ENCODE data around the gene GALNT10.

The GALNT10 gene

DNA sequence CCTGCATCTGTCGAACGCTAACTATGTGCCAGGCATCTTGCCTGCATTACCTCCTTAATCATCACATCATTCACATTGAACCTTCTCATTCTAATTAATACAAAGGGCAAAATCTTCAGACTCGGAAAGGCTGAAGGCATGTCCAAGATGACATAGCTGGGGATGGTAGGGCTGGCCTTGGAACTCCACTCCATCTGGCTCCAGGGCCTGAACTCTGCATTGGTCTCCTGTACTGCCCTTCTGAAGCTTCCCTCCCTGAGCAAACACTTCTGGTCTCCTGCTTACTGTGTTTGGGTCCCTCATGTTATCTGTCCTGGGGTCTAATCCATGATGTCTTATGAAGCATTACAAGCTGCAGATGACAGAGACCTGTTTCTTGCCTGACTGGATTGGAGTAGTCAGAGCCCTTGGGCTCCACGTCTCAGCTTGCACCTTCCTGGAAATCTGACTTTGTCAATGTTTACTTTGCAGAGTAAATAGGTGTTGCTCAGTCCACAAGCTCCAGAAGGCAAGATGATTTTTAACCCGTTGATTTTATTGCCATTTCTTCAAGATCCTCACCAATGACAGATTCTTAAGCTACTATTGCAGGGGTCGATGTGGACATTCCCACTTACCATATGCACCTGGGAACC, 106.1 kb downstream of the GALNT10 start:
- no peak for DNase-seq (ENCODE audit: low read depth)

- no peak for DNase-seq (ENCODE audit: low read depth)
These were observed 107.5 kb downstream of the GALNT10 start for GRCh38 chr5:154298065-154298464.

- DNase-seq (ENCODE audit: low read depth), result no peak
These were observed 109.8 kb downstream of the GALNT10 start for GRCh38 chr5:154300207-154300883.

DNA sequence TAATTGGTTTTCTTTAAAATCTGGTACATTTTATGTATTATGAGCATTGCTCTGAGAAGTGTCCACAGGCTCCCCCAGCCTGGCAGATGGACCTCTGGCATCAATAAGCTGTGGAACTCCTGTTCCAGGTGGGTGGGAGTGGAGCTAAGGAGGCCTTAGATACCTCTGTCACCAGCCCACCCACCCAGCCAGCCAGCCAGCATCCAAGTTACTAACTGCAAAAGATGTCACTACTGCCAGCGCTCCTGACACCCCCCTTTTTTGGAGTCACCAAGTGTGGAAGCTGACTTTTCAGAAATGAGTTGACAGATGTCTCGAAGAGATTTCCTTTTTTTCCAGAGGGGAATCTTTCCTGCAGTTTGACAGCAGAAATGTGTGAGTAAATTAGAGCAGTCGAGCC, 111.2 kb downstream of the GALNT10 start:
- DNase-seq (ENCODE audit: low read depth), result no peak

GRCh38 chr5:154302161-154302560, 111.6 kb downstream of the GALNT10 start:
- DNase-seq (ENCODE audit: low read depth), result no peak

DNA sequence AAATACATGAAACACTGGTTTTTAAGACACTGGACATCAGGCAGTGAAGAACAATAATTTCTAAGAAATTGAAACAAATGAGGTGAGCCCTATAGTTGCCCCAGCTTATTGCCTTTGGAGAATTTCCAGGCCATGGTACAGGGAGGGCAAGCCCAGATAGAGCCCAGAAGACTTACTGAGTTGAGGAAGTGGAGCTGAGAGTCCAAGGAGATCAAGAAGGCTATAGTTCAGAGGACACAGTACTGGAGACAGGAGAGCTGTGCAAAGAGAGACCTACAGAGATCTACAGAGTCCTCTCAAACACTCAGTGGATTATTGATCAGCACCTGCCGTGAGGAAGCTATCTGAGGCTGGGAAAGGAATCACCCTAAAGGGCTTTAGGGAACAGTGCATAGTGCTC, 112.6 kb downstream of the GALNT10 start:
- DNase-seq (ENCODE audit: low read depth), result no peak

DNA sequence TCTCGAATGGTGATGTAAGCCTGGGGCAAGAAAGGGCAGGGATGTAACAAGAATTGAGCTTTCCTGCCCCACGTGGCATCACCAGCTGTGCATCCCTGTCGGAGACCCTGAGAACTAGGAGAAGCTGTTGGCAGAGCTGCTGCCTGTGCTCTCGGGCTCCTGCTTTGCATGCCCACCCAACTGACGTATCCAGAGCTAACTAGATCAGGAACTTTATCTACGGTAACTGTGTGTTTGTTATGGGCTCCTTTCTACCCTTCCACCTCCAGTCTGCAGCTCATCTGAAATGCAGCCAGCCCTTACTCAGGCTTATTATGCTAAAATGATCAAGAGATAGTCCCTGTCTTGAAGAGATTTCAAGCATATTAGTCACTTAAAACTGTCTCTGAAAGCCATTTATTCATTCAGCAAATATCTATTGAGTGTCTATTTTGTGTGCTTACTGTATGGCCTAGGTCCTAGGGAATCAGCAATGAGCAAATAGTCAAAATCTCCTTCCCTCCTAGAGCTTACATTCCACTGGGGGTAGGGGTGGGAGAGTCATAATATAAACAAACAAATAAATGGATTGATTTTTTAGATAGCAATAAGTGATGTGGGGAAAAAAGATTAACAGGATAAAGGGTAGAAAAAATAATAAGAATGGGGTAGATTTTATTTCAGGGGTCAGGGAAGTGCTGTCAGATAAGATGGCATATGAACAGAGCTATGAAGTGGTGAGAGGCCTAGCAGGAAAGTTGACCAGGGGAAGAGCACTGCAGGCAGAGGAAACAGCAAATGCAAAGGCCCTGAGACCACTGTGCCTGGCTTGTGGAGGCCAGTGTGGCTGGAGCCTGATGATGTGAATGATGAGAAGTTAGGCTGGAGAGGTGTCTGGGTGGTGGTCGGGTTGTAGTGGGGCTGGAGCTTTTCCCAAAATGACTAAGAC, 118.2 kb downstream of the GALNT10 start:
- DNase-seq (ENCODE audit: low read depth), result peak; percentile 23

- DNase-seq (ENCODE audit: low read depth), result no peak
These were observed 118.8 kb downstream of the GALNT10 start for GRCh38 chr5:154309371-154309745.

GRCh38 chr5:154309805-154310204, 119.3 kb downstream of the GALNT10 start:
- DNase-seq (ENCODE audit: low read depth), result no peak

- no peak for DNase-seq (ENCODE audit: low read depth)
These were observed 120.8 kb downstream of the GALNT10 start for GRCh38 chr5:154311362-154311761.

DNA sequence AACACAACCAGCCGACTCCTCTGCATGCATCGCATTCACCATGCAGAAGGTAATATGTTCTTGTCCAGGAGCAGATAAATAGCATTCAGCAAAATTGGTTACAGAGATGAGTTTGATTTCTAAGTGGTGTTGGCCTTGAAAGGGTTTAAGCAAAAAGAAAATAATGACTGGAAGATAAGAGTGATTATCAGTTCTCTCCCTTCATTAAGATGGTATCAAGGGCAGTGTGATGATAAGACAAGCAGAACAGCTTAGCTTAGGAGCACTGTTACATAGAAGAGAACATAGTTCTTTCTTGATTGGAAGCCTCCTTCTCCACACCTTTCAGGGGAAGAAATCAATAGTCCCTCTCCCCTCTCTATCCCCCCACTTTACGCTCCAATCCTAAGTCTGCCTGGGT, 121.5 kb downstream of the GALNT10 start:
- DNase-seq (ENCODE audit: low read depth), result no peak

DNA sequence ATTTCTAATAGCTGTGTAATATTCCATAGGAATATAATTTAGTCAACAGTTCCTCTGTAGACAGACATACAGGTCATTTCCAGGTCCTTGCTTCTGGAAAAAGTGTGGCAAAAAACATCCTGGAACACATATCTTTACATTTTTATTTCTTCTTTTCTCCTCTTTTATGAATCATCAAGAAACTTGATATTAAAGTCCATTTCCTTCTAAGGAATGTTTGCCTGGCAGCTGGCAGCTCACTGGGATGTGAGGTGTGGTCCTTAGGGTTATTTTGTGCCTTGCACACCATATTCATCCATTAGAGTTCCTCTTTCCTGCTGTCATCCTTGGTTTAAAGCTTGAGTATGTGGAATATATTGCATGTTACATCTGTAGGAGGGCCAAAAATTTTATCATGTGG, 122.0 kb downstream of the GALNT10 start:
- DNase-seq (ENCODE audit: low read depth), result no peak

DNA sequence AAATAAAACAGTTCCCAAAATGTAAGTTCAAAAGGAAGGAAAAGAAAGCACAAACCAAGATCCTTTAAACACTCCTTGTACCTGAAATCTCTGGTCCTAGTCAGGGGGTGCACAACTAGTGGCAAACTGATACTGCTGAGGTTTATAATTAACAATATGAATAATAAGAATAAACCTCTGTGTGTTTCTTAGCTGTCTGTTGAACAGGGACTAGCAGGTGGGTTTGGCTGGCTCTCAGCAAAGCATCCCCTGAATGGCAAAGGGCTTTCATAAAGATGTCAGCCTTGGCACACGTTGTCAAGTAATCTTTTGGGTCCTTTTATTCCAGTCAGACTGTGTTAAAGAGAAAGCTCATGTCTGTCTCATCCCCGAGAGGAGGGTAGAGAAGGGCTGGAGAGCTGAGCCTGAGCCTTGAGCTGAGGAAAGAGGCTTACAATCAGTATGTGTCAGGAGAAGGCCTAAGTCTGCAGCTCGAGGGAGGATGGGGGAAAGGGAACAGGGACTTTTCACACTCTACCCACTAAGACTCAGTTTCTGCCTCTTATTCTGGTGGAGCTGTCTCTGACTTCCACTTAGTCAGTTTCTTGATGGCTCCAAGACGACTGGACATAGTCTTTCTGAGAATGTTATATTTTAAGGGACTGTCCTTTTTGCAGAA, 123.0 kb downstream of the GALNT10 start:
- no peak for DNase-seq (ENCODE audit: low read depth)

DNA sequence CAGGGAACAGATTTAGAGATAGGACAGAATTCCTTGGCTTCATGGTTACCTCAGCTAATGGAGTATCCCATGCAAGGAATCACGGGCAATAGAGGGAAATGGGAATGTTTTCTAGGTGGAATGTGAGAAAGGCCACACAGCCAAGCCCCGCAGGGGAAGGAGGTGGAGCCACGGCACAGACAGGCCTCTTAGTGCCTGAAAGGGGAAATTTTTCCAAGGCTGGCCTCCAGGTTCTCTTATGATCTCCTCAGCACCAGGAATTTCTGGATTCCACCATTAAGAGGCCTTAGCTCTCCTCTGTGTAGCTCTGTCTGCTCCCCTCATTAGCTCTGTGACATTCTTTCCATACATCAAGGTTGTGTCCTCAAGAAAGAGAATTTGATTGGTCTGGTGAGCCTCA, 124.7 kb downstream of the GALNT10 start:
- DNase-seq (ENCODE audit: low read depth), result no peak

GRCh38 chr5:154315756-154316155, 125.2 kb downstream of the GALNT10 start:
- DNase-seq (ENCODE audit: low read depth), result no peak

GRCh38 chr5:154316223-154316935, 125.8 kb downstream of the GALNT10 start:
- DNase-seq (ENCODE audit: low read depth), result no peak

- no peak for DNase-seq (ENCODE audit: low read depth)
These were observed 127.4 kb downstream of the GALNT10 start for GRCh38 chr5:154317916-154318315.

GRCh38 chr5:154318691-154319090, 128.2 kb downstream of the GALNT10 start:
- no peak for DNase-seq (ENCODE audit: low read depth)

- DNase-seq (ENCODE audit: low read depth), result no peak
These were observed 129.2 kb downstream of the GALNT10 start for GRCh38 chr5:154319736-154320135.

DNA sequence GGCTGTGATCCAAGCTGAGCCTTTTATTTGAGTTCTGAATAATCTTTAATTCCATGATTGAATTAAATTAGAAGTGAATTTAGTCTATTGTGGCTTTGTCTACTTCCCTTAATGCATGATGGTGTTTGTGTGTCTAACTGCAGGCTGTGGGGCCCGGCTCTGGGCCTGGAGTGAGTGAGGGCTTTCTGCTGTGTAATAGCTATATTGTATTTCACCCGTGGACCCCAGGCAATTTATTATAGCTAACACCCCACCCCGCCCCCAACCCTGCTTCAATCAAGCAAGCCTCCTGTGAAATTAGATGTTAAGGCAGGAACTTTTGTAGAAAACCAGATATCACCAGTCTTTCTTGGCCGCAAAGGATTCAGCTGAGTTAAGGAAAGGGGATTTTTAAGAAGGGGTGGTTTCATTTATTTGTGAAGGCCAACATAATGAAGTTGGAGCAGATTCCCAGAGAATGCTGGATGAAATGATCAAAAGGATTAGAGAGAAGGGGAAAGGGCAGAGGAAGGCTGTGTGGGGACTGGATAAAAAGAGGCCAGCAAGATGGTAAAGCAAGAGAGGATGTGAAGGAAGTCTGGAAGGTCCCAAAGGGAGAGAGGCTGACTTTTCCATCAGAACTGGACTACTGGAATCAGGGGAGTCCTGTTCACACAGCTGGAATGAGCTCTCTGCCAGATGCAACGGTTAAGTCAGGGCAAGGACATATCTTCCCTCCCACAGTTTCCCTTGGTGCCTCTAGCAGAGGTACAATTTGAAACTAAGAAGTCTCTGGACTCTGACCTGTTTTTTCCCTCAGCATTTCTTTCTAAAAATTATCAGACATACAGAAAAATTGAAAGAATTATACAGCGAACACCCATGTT, 129.9 kb downstream of the GALNT10 start:
- DNase-seq (ENCODE audit: low read depth), result no peak

DNA sequence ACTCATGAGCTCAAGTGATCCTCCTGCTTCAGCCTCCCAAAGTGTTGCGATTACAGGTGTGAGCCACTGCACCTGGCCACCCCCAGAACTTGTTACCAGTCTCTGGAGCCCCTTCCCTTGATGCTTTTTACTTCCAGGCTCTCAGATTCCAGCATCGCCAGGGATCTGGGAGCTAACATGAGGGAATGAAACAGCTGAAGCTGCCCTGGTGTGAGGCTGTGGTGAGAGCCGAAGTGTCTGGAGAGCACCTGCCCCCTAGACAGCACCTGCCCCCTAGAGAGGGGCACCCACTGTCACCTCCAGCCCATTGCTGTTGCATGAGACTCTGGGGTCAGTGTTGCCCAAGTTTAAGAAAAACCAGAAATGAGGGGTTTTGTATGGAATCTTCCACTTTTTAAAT, 131.0 kb downstream of the GALNT10 start:
- DNase-seq (ENCODE audit: low read depth), result no peak
